Measurements from ENCODE around the gene SUDS3.

The SUDS3 gene

DNA sequence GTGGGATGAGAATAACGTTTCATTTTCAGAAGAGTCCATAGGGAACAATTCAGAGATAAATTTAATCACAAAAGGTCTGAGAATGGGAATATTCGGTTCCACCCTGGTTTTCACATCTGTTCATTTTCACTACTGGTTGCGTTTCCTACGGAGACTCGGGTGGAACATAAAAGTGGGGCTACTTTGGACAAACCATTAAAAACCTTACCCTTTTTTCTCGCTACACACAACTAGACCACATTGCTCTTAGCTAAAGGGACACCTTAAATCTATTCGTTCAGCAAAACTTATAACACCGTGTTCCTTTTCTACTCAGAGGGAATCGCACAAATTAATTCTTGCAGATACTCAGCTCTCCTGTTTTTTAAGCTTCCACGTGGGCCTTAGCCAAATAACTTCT, 1.0 kb upstream of the SUDS3 start:
- POLR2A ChIA-PET = interaction anchor here (1.3 kb wide), 1 partner anchor 239 kb away, joined by 5 read pairs; the partner anchor contains the start of gene PEBP1
- TF ChIP-seq, protein P1, sequence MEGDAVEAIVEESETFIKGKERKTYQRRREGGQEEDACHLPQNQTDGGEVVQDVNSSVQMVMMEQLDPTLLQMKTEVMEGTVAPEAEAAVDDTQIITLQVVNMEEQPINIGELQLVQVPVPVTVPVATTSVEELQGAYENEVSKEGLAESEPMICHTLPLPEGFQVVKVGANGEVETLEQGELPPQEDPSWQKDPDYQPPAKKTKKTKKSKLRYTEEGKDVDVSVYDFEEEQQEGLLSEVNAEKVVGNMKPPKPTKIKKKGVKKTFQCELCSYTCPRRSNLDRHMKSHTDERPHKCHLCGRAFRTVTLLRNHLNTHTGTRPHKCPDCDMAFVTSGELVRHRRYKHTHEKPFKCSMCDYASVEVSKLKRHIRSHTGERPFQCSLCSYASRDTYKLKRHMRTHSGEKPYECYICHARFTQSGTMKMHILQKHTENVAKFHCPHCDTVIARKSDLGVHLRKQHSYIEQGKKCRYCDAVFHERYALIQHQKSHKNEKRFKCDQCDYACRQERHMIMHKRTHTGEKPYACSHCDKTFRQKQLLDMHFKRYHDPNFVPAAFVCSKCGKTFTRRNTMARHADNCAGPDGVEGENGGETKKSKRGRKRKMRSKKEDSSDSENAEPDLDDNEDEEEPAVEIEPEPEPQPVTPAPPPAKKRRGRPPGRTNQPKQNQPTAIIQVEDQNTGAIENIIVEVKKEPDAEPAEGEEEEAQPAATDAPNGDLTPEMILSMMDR (IDR thresholded peaks at IDR 0.05; ENCODE audit: insufficient read depth, low read length, missing control alignments) = no peak
- no peak overlapping the region for H3K4me3 ChIP-seq (ENCODE audit: low read depth, low read length)

DNA sequence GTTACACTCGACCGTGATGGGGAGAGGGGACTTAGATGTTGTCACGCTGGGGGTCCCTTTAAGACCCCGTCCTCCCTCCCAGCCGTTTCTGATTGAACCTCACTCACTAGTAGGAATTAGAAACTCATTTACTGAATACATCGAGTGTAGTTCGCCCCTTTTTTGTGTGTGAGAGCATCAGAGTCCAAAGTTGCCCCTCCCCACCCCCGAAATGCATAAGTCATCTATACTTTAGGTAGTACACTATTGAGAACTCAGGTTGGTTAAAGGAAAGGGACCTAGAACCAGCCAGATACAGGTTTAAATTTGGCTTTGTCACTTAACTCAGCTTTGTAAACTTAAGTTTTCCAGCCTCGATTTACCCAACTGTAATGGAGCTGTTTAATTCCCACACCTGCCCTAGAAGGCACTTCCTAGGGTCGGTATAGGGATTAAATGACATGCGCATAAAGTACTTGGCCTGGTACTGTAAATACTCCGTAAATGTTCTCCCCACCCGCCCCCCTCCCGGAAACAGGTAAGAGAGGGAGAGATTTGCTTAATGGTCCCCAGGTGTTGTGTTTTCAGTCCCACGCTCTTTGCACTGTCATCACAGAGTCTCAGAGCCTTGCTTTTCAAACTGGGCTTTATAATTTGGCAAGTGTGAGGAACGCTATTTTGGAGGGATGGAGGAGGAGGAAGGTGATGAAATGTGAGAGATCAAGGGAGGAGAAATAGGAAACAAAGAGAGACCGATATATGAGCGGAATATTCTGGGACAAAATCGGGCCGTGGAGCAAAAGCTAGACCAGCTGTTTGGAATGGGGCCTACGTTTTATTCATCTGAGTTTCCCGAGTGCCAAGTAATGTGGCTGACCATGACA, 897 bp downstream of the SUDS3 start:
- DNase-seq (ENCODE audit: low read depth, low spot score) = no peak
- ChIA-PET CTCF (interaction anchor here (0.6 to 10.7 kb wide), 70 partner anchors 8 to 1403 kb away, joined by 3 to 589 read pairs (median 5); partner anchors contain the start of gene PEBP1), POLR2A (interaction anchor here (1.5 kb wide), 1 partner anchor 70 kb away, joined by 7 read pairs; no protein-coding TSS in a partner anchor)
- TF ChIP-seq, protein P1 (IDR thresholded peaks at IDR 0.05; ENCODE audit: insufficient read depth, low read length, missing control alignments) = no peak
- peak overlapping the region; percentile 87 for H3K4me3 ChIP-seq (ENCODE audit: low read depth, low read length)

More for the DNA sequence above, 1.0 kb upstream of the SUDS3 start:
- DNase-seq (ENCODE audit: low read depth, low spot score) = no peak
- CTCF ChIA-PET = interaction anchor here (0.6 to 10.7 kb wide), 61 partner anchors 9 to 1168 kb away, joined by 3 to 589 read pairs (median 7); partner anchors contain the start of gene PEBP1

DNA sequence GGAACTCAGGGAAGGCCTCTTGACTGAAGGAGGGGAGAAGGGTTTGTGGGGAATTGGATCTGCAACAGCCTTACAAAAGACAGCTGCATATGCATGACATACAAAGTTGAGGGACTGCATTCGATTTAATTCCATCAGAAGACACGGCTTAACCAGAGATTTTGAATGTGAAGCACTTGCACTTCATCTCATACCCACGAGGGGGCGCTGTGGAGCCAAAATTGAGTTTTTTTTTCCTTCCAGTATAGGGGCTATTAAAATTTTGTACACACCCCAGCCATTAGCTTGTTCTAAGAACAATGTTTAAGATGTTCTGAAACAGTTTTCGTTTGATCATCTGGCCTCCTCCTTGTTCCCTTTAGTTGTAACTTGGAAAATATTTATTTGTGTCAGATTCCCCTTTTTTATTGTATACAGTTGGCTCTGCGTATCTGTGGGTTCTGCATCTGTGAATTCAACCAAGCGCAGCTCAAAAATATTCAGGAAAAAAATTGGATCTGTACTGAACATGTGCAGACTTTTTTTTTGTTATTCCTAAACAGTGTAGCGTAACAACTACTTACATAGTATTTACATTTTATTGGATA, 1.6 kb downstream of the SUDS3 start:
- POLR2A ChIA-PET = no interaction called here
- CTCF ChIA-PET = interaction anchor here (0.6 to 10.7 kb wide), 50 partner anchors 7 to 1402 kb away, joined by 3 to 589 read pairs (median 4); partner anchors contain the start of gene PEBP1
- peak overlapping the region; percentile 87 for H3K4me3 ChIP-seq (ENCODE audit: low read depth, low read length)
- no peak for DNase-seq (ENCODE audit: low read depth, low spot score)
- TF ChIP-seq, protein P1 (IDR thresholded peaks at IDR 0.05; ENCODE audit: insufficient read depth, low read length, missing control alignments) = peak; percentile 75

DNA sequence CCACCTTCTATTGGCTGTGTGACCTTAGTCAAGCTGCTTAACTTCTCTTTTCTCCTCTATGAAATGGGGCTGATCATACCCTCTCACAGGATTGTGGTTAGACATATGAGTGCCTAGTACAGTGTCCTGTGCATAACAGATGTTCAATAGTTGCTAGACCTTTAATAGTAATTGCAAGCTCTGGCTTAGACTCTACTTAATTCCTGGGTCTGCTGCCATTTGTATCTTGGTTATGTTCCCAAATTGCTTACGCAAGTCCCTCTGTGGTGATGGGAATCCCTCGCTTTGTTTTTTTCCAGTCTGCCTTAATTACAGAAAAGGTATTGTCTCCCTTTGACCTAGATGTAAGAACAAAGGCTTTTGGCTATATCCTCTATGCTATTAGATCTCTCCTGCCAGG, 15.1 kb downstream of the SUDS3 start:
- POLR2A ChIA-PET = no interaction called here
- CTCF ChIA-PET = interaction anchor here (1.0 to 8.9 kb wide), 6 partner anchors 8 to 210 kb away, joined by 3 to 97 read pairs (median 4); partner anchors contain the start of gene SUDS3
- no peak for DNase-seq (ENCODE audit: low read depth, low spot score)
- TF ChIP-seq, protein P1 (IDR thresholded peaks at IDR 0.05; ENCODE audit: insufficient read depth, low read length, missing control alignments) = no peak
- H3K4me3 ChIP-seq (ENCODE audit: low read depth, low read length) = no peak overlapping the region

DNA sequence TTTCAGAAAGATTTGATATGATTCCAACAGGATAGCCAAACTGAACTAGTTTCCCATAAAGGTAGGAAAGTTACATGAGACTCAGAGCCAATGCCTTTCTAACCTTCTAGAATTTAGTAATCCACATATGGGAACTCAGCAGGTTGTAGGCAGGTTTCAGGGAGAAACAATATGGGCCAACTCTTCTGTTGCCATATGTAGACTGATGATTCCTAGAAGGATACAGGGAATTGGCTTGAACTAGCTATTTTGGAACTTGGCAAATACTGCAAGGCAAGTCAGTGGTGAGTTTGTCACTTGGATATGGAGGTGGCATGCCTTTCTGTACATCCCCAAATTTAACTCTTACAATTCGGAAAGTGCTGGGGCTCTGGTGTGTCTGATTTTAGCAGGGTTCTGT, 15.5 kb downstream of the SUDS3 start:
- no peak for DNase-seq (ENCODE audit: low read depth, low spot score)
- no peak overlapping the region for H3K4me3 ChIP-seq (ENCODE audit: low read depth, low read length)
- TF ChIP-seq, protein P1 (IDR thresholded peaks at IDR 0.05; ENCODE audit: insufficient read depth, low read length, missing control alignments) = no peak
- POLR2A ChIA-PET = no interaction called here
- CTCF ChIA-PET = interaction anchor here (1.0 to 8.9 kb wide), 4 partner anchors 10 to 211 kb away, joined by 3 to 97 read pairs (median 3); partner anchors contain the start of gene SUDS3

Data from AG04449 (cell line).